ENCODE data around the gene SLC35F1.

DNA sequence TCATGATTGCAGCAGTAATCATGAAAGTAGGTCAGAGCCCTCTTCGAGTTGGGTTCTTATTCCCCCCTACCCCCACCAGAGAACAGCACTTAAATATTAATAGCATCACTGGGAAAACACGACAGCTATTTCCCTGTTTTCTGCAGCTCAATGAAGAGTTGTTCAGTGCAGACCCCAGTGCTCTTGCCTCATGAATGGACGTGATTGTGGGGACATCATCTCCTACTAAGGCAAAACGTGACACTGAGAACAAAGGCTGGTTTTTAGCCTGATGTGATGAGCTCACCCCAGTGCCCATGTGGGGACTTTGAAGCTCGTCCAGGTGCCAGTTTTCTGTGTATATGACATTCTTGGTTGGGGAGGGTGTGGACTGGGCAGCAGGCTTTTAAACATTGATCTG is 105.9 kb downstream of the SLC35F1 start:
- TF ChIP-seq, protein P1, sequence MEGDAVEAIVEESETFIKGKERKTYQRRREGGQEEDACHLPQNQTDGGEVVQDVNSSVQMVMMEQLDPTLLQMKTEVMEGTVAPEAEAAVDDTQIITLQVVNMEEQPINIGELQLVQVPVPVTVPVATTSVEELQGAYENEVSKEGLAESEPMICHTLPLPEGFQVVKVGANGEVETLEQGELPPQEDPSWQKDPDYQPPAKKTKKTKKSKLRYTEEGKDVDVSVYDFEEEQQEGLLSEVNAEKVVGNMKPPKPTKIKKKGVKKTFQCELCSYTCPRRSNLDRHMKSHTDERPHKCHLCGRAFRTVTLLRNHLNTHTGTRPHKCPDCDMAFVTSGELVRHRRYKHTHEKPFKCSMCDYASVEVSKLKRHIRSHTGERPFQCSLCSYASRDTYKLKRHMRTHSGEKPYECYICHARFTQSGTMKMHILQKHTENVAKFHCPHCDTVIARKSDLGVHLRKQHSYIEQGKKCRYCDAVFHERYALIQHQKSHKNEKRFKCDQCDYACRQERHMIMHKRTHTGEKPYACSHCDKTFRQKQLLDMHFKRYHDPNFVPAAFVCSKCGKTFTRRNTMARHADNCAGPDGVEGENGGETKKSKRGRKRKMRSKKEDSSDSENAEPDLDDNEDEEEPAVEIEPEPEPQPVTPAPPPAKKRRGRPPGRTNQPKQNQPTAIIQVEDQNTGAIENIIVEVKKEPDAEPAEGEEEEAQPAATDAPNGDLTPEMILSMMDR (IDR thresholded peaks at IDR 0.05; ENCODE audit: low read length), result no peak
- TF ChIP-seq EZH2 (IDR thresholded peaks at IDR 0.05; ENCODE audit: borderline replicate concordance, low read length), result no peak
